MCF 10A (cell line): Measurements from ENCODE around the gene TARS3. TPM values are rescaled to one million over a fixed set of nuclear protein-coding genes. Genes with fewer than 3 reads are reported as not detected.

Source experiments
- BruUV-seq: library from RNA; stranded (reverse); fragments of 400-500 nt; replicated peaks from 2 replicates; lab custom pipeline; 2021; lab: Mats Ljungman, UMichigan
- CTCF ChIA-PET: fragments of 300-600 bp; sonication (Branson Sonifier 250); formaldehyde crosslinking; extraction: SDS; loops from one replicate; lab custom pipeline; 2021; ENCODE audit warnings: antibody characterized with exemption, inconsistent platforms; lab: Yijun Ruan, JAX
- POLR2A ChIA-PET: fragments of 300-600, 350-650 bp; sonication (Branson Sonifier 250); formaldehyde crosslinking; extraction: SDS; loops from one replicate; lab custom pipeline; 2020; ENCODE audit warnings: antibody characterized with exemption, inconsistent platforms; lab: Yijun Ruan, JAX
- DNase-seq: peaks from one replicate; pipeline ENCODE4 v3.0.0-alpha.2; 2018; ENCODE audit not compliant: unreplicated experiment
- H3K27ac Mint-ChIP-seq: one replicate; pipeline ENCODE4 v1.8.0; 2022; ENCODE audit warnings: mild to moderate bottlenecking, low read depth, mixed read lengths; ENCODE audit not compliant: unreplicated experiment
- H3K27me3 Mint-ChIP-seq: one replicate; pipeline ENCODE4 v1.8.0; 2022; ENCODE audit warnings: mixed read lengths; ENCODE audit not compliant: insufficient read depth, unreplicated experiment
- H3K36me3 Mint-ChIP-seq: one replicate; pipeline ENCODE4 v1.8.0; 2022; ENCODE audit warnings: mild to moderate bottlenecking, moderate library complexity, mixed read lengths; ENCODE audit not compliant: insufficient read depth, unreplicated experiment
- H3K4me1 Mint-ChIP-seq: one replicate; pipeline ENCODE4 v1.8.0; 2022; ENCODE audit warnings: mixed read lengths; ENCODE audit not compliant: insufficient read depth, unreplicated experiment
- H3K4me3 Mint-ChIP-seq: one replicate; pipeline ENCODE4 v1.8.0; 2022; ENCODE audit warnings: mild to moderate bottlenecking, moderate library complexity, mixed read lengths; ENCODE audit not compliant: unreplicated experiment
- H3K9me3 Mint-ChIP-seq: one replicate; pipeline ENCODE4 v1.8.0; 2022; ENCODE audit warnings: mixed read lengths; ENCODE audit not compliant: unreplicated experiment
- intact Hi-C: fragments of 100-400 bp; cut with micrococcal nuclease; formaldehyde crosslinking; loops from 2 replicates; pipeline ENCODE4 v1.14.1; 2022
- total RNA-seq: library from RNA; stranded (reverse); gene quantifications from 2 replicates; pipeline ENCODE4 v1.2.3, GENCODE V29; 2022
- TF ChIP-seq, protein P1 (sequence below): fragments of 200-600 bp; IDR thresholded peaks from one replicate; pipeline ENCODE4 v1.8.0; 2022; ENCODE audit warnings: antibody characterized with exemption, mild to moderate bottlenecking; ENCODE audit not compliant: unreplicated experiment

Gene TARS3
- total RNA-seq, 1 experiment from 2014 or later, result 5.0 TPM

GRCh38 chr15:101675796-101676582 is 48.3 kb downstream of the TARS3 start:
- no TSS peak for BruUV-seq
- H3K27ac Mint-ChIP-seq, result no peak overlapping the region
- H3K4me1 Mint-ChIP-seq, result peaks cover 19% of the 10 kb centered on the region
- peaks cover 31% of the 10 kb centered on the region for H3K36me3 Mint-ChIP-seq
- DNase-seq, result peak; percentile 31
- H3K4me3 Mint-ChIP-seq, result no peak overlapping the region
- ChIA-PET POLR2A (no interaction called here), CTCF (interaction anchor here (1.1 kb wide), 1 partner anchor 16 kb away, joined by 5 read pairs; no protein-coding TSS in a partner anchor)
- H3K9me3 Mint-ChIP-seq, result peaks cover 15% of the 10 kb centered on the region
- intact Hi-C loops, result no loop called here
- TF ChIP-seq, protein P1, sequence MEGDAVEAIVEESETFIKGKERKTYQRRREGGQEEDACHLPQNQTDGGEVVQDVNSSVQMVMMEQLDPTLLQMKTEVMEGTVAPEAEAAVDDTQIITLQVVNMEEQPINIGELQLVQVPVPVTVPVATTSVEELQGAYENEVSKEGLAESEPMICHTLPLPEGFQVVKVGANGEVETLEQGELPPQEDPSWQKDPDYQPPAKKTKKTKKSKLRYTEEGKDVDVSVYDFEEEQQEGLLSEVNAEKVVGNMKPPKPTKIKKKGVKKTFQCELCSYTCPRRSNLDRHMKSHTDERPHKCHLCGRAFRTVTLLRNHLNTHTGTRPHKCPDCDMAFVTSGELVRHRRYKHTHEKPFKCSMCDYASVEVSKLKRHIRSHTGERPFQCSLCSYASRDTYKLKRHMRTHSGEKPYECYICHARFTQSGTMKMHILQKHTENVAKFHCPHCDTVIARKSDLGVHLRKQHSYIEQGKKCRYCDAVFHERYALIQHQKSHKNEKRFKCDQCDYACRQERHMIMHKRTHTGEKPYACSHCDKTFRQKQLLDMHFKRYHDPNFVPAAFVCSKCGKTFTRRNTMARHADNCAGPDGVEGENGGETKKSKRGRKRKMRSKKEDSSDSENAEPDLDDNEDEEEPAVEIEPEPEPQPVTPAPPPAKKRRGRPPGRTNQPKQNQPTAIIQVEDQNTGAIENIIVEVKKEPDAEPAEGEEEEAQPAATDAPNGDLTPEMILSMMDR, result no peak
- H3K27me3 Mint-ChIP-seq, result no peaks in the 10 kb centered on the region

DNA sequence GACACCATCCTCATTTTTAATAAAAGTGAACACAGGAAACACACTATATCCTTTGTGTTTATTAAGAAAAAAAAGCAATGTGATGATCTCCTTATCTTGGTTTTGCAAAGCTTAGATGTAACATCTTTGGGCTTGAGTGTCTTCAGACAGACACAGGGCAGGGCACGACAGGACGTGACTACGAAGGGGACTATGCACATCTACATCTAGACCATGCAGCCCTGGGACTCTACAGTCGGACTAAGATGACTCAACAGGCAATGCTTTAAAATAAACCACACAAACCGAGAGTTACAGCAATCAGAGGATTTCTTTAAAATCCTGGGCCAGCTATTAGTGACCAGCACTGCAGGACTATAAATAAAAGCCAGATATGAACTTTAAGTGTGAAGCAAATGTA is 49.3 kb downstream of the TARS3 start:
- DNase-seq, result peak; percentile 39
- peaks cover 15% of the 10 kb centered on the region for H3K9me3 Mint-ChIP-seq
- H3K27me3 Mint-ChIP-seq, result no peaks in the 10 kb centered on the region
- no peak overlapping the region for H3K4me3 Mint-ChIP-seq
- CTCF ChIA-PET, result no interaction called here
- TF ChIP-seq, protein P1, result no peak
- no peak overlapping the region for H3K27ac Mint-ChIP-seq
- H3K36me3 Mint-ChIP-seq, result peaks cover 31% of the 10 kb centered on the region
- POLR2A ChIA-PET, result no interaction called here
- intact Hi-C loops, result no loop called here
- BruUV-seq, result no TSS peak
- peaks cover 19% of the 10 kb centered on the region for H3K4me1 Mint-ChIP-seq

DNA sequence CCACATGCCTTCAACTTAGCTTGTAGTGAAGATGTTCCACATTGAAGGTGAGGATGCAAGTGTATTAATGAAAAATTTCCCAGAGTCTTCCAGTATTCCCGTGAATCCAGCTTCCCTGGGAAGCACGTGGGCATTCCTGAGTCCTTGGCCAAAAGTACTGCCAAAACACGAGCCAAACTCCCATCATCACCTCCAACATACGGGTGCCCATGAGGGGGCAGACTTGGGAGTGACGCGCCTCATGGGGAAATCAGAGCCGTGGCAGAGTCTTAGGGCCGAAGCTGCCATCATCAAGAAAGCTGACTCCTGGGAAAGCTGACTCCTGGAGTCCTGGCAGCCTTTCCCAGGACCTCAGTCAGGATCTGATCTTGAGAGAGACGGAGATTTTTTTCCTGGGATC is 52.0 kb downstream of the TARS3 start:
- intact Hi-C loops, result no loop called here
- H3K4me1 Mint-ChIP-seq, result peaks cover 19% of the 10 kb centered on the region
- DNase-seq, result no peak
- POLR2A ChIA-PET, result no interaction called here
- TF ChIP-seq, protein P1, result no peak
- no peaks in the 10 kb centered on the region for H3K9me3 Mint-ChIP-seq
- H3K27me3 Mint-ChIP-seq, result no peaks in the 10 kb centered on the region
- peaks cover 31% of the 10 kb centered on the region for H3K36me3 Mint-ChIP-seq
- no peak overlapping the region for H3K4me3 Mint-ChIP-seq
- H3K27ac Mint-ChIP-seq, result no peak overlapping the region
- BruUV-seq, result no TSS peak
- CTCF ChIA-PET, result interaction anchor here (0.6 kb wide), 1 partner anchor 374 kb away, joined by 3 read pairs; no protein-coding TSS in a partner anchor

DNA sequence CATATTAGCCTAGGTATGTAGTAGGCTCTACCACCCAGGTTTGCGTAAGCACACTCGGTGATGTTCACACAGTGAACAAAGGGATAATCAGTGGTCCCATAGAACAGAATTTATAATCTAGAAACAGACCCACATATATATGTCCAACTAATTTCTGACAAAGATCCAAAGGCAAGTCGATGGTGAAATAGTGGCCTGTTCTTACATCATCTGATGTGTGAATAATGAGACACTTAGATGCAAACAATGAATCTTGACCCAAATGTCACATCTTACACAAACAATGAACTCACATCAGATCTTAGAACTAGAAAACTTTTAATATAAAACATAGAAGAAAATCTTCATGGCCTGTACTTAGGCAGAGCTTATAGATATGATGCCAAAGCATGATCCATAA is 54.5 kb downstream of the TARS3 start:
- Mint-ChIP-seq H3K9me3 (no peaks in the 10 kb centered on the region), H3K36me3 (peaks cover 23% of the 10 kb centered on the region), H3K4me3 (no peak overlapping the region), H3K27me3 (no peaks in the 10 kb centered on the region), H3K27ac (peak overlapping the region; percentile 31), H3K4me1 (peaks cover 3% of the 10 kb centered on the region)
- ChIA-PET CTCF (no interaction called here), POLR2A (interaction anchor here (1.4 kb wide), 1 partner anchor 16 kb away, joined by 7 read pairs; no protein-coding TSS in a partner anchor)
- intact Hi-C loops, result no loop called here
- peak; percentile 66 for DNase-seq
- TF ChIP-seq, protein P1, result no peak
- BruUV-seq, result no TSS peak
